Body of pancreas (tissue), 4 donors: ENCODE data around the gene LRWD1.

Source experiments
- POLR2A ChIP-seq, 3 donors: fragments of 450-650 bp; IDR thresholded peaks; one replicate each; pipeline ENCODE4 v1.6.1; 2016; ENCODE audit warnings: antibody characterized with exemption in 3 of 3, mild to moderate bottlenecking in 2 of 3
- TF ChIP-seq, protein P1 (sequence below), 7 experiments: fragments of 450-650 bp in 4 of 7; fragments of 200-600 bp in 3 of 7; sonication (generic) in 3 of 7; IDR thresholded peaks; one replicate each; pipeline ENCODE4 v1.5.1; 2016 to 2019; ENCODE audit warnings: antibody characterized with exemption in 7 of 7

DNA sequence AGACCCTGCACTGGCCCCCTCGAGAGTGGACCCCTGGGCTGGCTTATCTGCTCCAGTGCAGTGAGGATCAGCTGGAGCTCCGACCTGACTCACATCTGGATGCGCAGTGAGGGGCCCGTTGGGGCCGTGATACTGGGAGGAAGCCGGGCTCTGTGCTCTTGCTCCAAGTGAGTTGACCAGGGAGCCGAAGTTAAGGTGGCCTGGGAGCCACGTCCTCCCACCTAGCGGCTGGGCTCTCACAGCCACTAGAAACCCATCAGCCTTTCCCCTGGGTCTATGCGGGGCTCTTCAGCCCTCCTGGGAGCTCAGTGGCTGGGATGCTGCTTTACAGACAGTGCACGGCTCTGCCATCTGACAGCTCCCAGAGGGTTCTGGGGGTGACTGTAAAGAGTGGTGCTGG, 9.2 kb upstream of the LRWD1 start:
- TF ChIP-seq, protein P1, sequence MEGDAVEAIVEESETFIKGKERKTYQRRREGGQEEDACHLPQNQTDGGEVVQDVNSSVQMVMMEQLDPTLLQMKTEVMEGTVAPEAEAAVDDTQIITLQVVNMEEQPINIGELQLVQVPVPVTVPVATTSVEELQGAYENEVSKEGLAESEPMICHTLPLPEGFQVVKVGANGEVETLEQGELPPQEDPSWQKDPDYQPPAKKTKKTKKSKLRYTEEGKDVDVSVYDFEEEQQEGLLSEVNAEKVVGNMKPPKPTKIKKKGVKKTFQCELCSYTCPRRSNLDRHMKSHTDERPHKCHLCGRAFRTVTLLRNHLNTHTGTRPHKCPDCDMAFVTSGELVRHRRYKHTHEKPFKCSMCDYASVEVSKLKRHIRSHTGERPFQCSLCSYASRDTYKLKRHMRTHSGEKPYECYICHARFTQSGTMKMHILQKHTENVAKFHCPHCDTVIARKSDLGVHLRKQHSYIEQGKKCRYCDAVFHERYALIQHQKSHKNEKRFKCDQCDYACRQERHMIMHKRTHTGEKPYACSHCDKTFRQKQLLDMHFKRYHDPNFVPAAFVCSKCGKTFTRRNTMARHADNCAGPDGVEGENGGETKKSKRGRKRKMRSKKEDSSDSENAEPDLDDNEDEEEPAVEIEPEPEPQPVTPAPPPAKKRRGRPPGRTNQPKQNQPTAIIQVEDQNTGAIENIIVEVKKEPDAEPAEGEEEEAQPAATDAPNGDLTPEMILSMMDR (IDR thresholded peaks at IDR 0.05) = no peak
- no peak for TF ChIP-seq POLR2A (IDR thresholded peaks at IDR 0.05)
